ENCODE measurements around the gene MGAT4C.
A peak's percentile ranks its signal among the peaks of the same experiment; 100 is the strongest.

MGAT4C gene

DNA sequence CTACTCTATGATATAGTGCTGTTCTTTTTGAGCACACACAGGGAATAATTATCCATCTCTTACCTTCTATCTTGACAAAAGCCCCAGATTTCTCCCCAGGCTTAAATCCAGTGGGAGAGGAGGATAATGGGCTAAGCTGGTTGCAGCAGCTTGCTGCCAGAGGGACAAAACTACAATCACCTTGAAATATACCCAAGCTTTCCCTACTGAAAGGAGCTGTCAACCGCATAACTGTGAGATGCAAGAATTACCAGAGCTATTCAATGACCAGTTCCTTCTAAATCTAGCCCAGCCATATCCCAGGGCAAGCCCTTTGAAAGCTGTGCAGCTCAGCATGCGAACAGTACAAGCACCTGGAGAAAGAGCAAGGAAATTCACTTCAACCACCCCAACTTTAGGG is 943 bp upstream of the MGAT4C start:
- no peak overlapping the region for H3K4me3 ChIP-seq (ENCODE audit: low read depth, low read length)
- in situ Hi-C loops (cut with HindIII; ENCODE audit: low sequenced_read_pairs) = no loop called here
- no peak for DNase-seq (ENCODE audit: low read depth)
- TF ChIP-seq, protein P1, sequence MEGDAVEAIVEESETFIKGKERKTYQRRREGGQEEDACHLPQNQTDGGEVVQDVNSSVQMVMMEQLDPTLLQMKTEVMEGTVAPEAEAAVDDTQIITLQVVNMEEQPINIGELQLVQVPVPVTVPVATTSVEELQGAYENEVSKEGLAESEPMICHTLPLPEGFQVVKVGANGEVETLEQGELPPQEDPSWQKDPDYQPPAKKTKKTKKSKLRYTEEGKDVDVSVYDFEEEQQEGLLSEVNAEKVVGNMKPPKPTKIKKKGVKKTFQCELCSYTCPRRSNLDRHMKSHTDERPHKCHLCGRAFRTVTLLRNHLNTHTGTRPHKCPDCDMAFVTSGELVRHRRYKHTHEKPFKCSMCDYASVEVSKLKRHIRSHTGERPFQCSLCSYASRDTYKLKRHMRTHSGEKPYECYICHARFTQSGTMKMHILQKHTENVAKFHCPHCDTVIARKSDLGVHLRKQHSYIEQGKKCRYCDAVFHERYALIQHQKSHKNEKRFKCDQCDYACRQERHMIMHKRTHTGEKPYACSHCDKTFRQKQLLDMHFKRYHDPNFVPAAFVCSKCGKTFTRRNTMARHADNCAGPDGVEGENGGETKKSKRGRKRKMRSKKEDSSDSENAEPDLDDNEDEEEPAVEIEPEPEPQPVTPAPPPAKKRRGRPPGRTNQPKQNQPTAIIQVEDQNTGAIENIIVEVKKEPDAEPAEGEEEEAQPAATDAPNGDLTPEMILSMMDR (IDR thresholded peaks at IDR 0.05; ENCODE audit: low read depth, low read length, missing control alignments) = no peak

DNA sequence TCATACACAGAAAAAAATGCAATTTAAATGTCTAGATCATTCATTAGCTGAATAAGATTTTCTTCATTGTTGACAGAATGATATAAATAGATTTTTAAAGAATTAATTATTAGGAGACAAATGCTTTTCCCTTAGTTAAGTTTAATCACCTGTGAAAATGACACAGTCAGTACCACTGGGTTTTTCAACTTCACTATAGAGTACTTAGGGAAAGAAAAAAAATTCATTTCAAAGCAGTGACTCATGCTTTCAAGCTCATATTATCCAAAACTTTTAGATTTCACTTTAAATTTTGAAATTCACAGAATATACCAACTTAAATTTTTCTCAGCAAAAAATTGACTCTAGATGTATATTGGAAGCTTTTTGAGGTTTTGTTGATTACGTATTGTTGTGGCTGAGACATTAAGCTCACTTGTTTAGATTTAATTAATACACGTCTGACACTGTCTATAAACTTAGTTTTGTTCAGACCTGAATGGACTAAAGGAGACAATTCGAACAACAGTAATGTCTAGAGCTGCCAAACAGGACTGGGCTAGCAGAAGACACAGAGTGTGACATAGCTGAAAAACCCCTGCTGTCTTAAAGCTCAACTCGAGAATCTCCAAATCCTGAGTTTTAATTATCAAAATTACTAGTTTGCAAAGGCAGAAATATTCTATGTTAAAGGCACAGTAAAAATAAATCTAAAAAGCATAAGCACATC is 1.6 kb downstream of the MGAT4C start:
- in situ Hi-C loops (cut with HindIII; ENCODE audit: low sequenced_read_pairs) = no loop called here
- TF ChIP-seq, protein P1 (IDR thresholded peaks at IDR 0.05; ENCODE audit: low read depth, low read length, missing control alignments) = no peak
- H3K4me3 ChIP-seq (ENCODE audit: low read depth, low read length) = no peak overlapping the region
- no peak for DNase-seq (ENCODE audit: low read depth)

GRCh38 chr12:86249851-86250250 is 6.3 kb downstream of the MGAT4C start:
- in situ Hi-C loops (cut with HindIII; ENCODE audit: low sequenced_read_pairs) = no loop called here
- peak; percentile 80 for DNase-seq (ENCODE audit: low read depth)
- no peak overlapping the region for H3K4me3 ChIP-seq (ENCODE audit: low read depth, low read length)
- TF ChIP-seq, protein P1 (IDR thresholded peaks at IDR 0.05; ENCODE audit: low read depth, low read length, missing control alignments) = no peak

DNA sequence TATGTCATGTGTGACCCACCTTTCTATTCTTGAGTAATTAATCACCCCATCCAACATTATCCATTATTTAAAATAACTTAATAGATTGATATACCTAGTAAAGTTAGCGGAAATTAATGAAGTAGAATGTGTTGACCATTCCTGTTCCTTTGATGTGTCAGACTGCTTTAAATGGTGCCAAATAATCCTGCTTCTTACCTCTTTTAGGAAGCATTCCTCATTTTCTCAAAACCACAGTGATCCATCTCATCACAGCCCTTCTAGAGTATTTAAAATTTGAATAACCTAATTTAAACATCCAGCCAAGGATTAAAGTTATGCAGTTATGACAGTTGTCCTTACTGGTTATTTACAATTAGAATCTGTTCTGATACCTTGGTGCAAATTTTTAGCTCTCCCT is 6.9 kb downstream of the MGAT4C start:
- H3K4me3 ChIP-seq (ENCODE audit: low read depth, low read length) = no peak overlapping the region
- peak; percentile 11 for DNase-seq (ENCODE audit: low read depth)
- TF ChIP-seq, protein P1 (IDR thresholded peaks at IDR 0.05; ENCODE audit: low read depth, low read length, missing control alignments) = no peak
- in situ Hi-C loops (cut with HindIII; ENCODE audit: low sequenced_read_pairs) = no loop called here

GRCh38 chr12:86247871-86248270 is 8.3 kb downstream of the MGAT4C start:
- TF ChIP-seq, protein P1 (IDR thresholded peaks at IDR 0.05; ENCODE audit: low read depth, low read length, missing control alignments) = no peak
- in situ Hi-C loops (cut with HindIII; ENCODE audit: low sequenced_read_pairs) = no loop called here
- no peak for DNase-seq (ENCODE audit: low read depth)
- H3K4me3 ChIP-seq (ENCODE audit: low read depth, low read length) = no peak overlapping the region

GRCh38 chr12:86241600-86241999 is 14.6 kb downstream of the MGAT4C start:
- TF ChIP-seq, protein P1 (IDR thresholded peaks at IDR 0.05; ENCODE audit: low read depth, low read length, missing control alignments) = no peak
- DNase-seq (ENCODE audit: low read depth) = no peak
- H3K4me3 ChIP-seq (ENCODE audit: low read depth, low read length) = no peak overlapping the region
- in situ Hi-C loops (cut with HindIII; ENCODE audit: low sequenced_read_pairs) = no loop called here

All from astrocyte of the cerebellum (primary cell).